ENCODE measurements around the gene TLR6. TPM values are rescaled to one million over a fixed set of nuclear protein-coding genes. Genes with fewer than 3 reads are reported as not detected.

TLR6 gene
- total and polyA plus RNA-seq, 9 donors: 0.79 to 2.0 (median 1.0) TPM

- Histone ChIP-seq H3K4me3 (ENCODE audit: low read length) (no peak overlapping the region), H3K36me3 (ENCODE audit: control insufficient read depth, insufficient read depth, low read length) (no peaks in the 10 kb centered on the region), H3K27ac (ENCODE audit: low read length) (no peak overlapping the region), H3K27me3 (ENCODE audit: control insufficient read depth, insufficient read depth, low read length) (no peaks in the 10 kb centered on the region), H3K4me1 (ENCODE audit: control insufficient read depth, insufficient read depth, low read length) (no peaks in the 10 kb centered on the region), H3K9me3 (replicated peaks; ENCODE audit: control insufficient read depth, low read depth, low read length) (no peaks in the 10 kb centered on the region)
- DNase-seq: no peak
- WGBS (ENCODE audit: insufficient coverage): 75% methylated on average over 2 of the region's 3 CpGs
Observed at GRCh38 chr4:38795087-38795486, 61.5 kb downstream of the TLR6 start.

- no CpG with 5 or more reads among the region's 2 CpGs for WGBS (ENCODE audit: insufficient coverage)
- Histone ChIP-seq H3K4me3 (ENCODE audit: low read length) (no peak overlapping the region), H3K36me3 (ENCODE audit: control insufficient read depth, insufficient read depth, low read length) (no peaks in the 10 kb centered on the region), H3K27me3 (ENCODE audit: control insufficient read depth, insufficient read depth, low read length) (no peaks in the 10 kb centered on the region), H3K4me1 (ENCODE audit: control insufficient read depth, insufficient read depth, low read length) (no peaks in the 10 kb centered on the region), H3K27ac (ENCODE audit: low read length) (no peak overlapping the region), H3K9me3 (replicated peaks; ENCODE audit: control insufficient read depth, low read depth, low read length) (no peaks in the 10 kb centered on the region)
- DNase-seq: no peak
Observed at GRCh38 chr4:38794051-38794450, 62.6 kb downstream of the TLR6 start.

GRCh38 chr4:38791010-38791409 is 65.6 kb downstream of the TLR6 start:
- peak; percentile 27 for DNase-seq

GRCh38 chr4:38788317-38788716 is 68.3 kb downstream of the TLR6 start:
- Histone ChIP-seq H3K4me1 (ENCODE audit: control insufficient read depth, insufficient read depth, low read length) (no peaks in the 10 kb centered on the region), H3K27ac (ENCODE audit: low read length) (no peak overlapping the region), H3K9me3 (replicated peaks; ENCODE audit: control insufficient read depth, low read depth, low read length) (no peaks in the 10 kb centered on the region), H3K36me3 (ENCODE audit: control insufficient read depth, insufficient read depth, low read length) (no peaks in the 10 kb centered on the region), H3K4me3 (ENCODE audit: low read length) (no peak overlapping the region), H3K27me3 (ENCODE audit: control insufficient read depth, insufficient read depth, low read length) (no peaks in the 10 kb centered on the region)
- WGBS (ENCODE audit: insufficient coverage): no CpG with 5 or more reads among the region's 1 CpG
- DNase-seq: no peak

More at GRCh38 chr4:38791010-38791409, 65.6 kb downstream of the TLR6 start:
- no peaks in the 10 kb centered on the region for H3K9me3 ChIP-seq (replicated peaks; ENCODE audit: control insufficient read depth, low read depth, low read length)
- no peak overlapping the region for H3K27ac ChIP-seq (ENCODE audit: low read length)
- no peaks in the 10 kb centered on the region for H3K27me3 ChIP-seq (ENCODE audit: control insufficient read depth, insufficient read depth, low read length)
- no peaks in the 10 kb centered on the region for H3K36me3 ChIP-seq (ENCODE audit: control insufficient read depth, insufficient read depth, low read length)
- no peaks in the 10 kb centered on the region for H3K4me1 ChIP-seq (ENCODE audit: control insufficient read depth, insufficient read depth, low read length)
- H3K4me3 ChIP-seq (ENCODE audit: low read length): no peak overlapping the region
- 100% methylated on average over 1 of the region's 2 CpGs for WGBS (ENCODE audit: insufficient coverage)

- H3K4me1 ChIP-seq (ENCODE audit: control insufficient read depth, insufficient read depth, low read length): no peaks in the 10 kb centered on the region
- no peaks in the 10 kb centered on the region for H3K9me3 ChIP-seq (replicated peaks; ENCODE audit: control insufficient read depth, low read depth, low read length)
- no peaks in the 10 kb centered on the region for H3K27me3 ChIP-seq (ENCODE audit: control insufficient read depth, insufficient read depth, low read length)
- DNase-seq: no peak
- 88% methylated on average over 2 of the region's 4 CpGs for WGBS (ENCODE audit: insufficient coverage)
- no peak overlapping the region for H3K4me3 ChIP-seq (ENCODE audit: low read length)
- H3K36me3 ChIP-seq (ENCODE audit: control insufficient read depth, insufficient read depth, low read length): no peaks in the 10 kb centered on the region
- no peak overlapping the region for H3K27ac ChIP-seq (ENCODE audit: low read length)
Observed at GRCh38 chr4:38787693-38788092, 68.9 kb downstream of the TLR6 start.

- Histone ChIP-seq H3K9me3 (replicated peaks; ENCODE audit: control insufficient read depth, low read depth, low read length) (no peaks in the 10 kb centered on the region), H3K4me1 (ENCODE audit: control insufficient read depth, insufficient read depth, low read length) (no peaks in the 10 kb centered on the region), H3K4me3 (ENCODE audit: low read length) (no peak overlapping the region), H3K27ac (ENCODE audit: low read length) (no peak overlapping the region), H3K36me3 (ENCODE audit: control insufficient read depth, insufficient read depth, low read length) (no peaks in the 10 kb centered on the region), H3K27me3 (ENCODE audit: control insufficient read depth, insufficient read depth, low read length) (no peaks in the 10 kb centered on the region)
- DNase-seq: peak; percentile 71
- WGBS (ENCODE audit: insufficient coverage): 17% methylated on average over 1 of the region's 8 CpGs
Observed at GRCh38 chr4:38785901-38786402, 70.7 kb downstream of the TLR6 start.

GRCh38 chr4:38785041-38785790 is 71.4 kb downstream of the TLR6 start:
- Histone ChIP-seq H3K4me1 (ENCODE audit: control insufficient read depth, insufficient read depth, low read length) (no peaks in the 10 kb centered on the region), H3K9me3 (replicated peaks; ENCODE audit: control insufficient read depth, low read depth, low read length) (no peaks in the 10 kb centered on the region), H3K36me3 (ENCODE audit: control insufficient read depth, insufficient read depth, low read length) (no peaks in the 10 kb centered on the region), H3K27ac (ENCODE audit: low read length) (no peak overlapping the region), H3K27me3 (ENCODE audit: control insufficient read depth, insufficient read depth, low read length) (no peaks in the 10 kb centered on the region), H3K4me3 (ENCODE audit: low read length) (no peak overlapping the region)
- no peak for DNase-seq
- 17% methylated on average over 2 of the region's 6 CpGs for WGBS (ENCODE audit: insufficient coverage)

GRCh38 chr4:38784141-38784540 is 72.5 kb downstream of the TLR6 start:
- 80% methylated on average over 1 of the region's 4 CpGs for WGBS (ENCODE audit: insufficient coverage)

GRCh38 chr4:38783109-38783460 is 73.5 kb downstream of the TLR6 start:
- WGBS (ENCODE audit: insufficient coverage): 94% methylated on average over 6 of the region's 8 CpGs
- Histone ChIP-seq H3K27ac (ENCODE audit: low read length) (no peak overlapping the region), H3K4me3 (ENCODE audit: low read length) (no peak overlapping the region), H3K36me3 (ENCODE audit: control insufficient read depth, insufficient read depth, low read length) (no peaks in the 10 kb centered on the region), H3K27me3 (ENCODE audit: control insufficient read depth, insufficient read depth, low read length) (no peaks in the 10 kb centered on the region), H3K4me1 (ENCODE audit: control insufficient read depth, insufficient read depth, low read length) (no peaks in the 10 kb centered on the region), H3K9me3 (replicated peaks; ENCODE audit: control insufficient read depth, low read depth, low read length) (no peaks in the 10 kb centered on the region)
- DNase-seq: no peak

More at GRCh38 chr4:38784141-38784540, 72.5 kb downstream of the TLR6 start:
- H3K9me3 ChIP-seq (replicated peaks; ENCODE audit: control insufficient read depth, low read depth, low read length): no peaks in the 10 kb centered on the region
- DNase-seq: no peak
- no peak overlapping the region for H3K27ac ChIP-seq (ENCODE audit: low read length)
- no peaks in the 10 kb centered on the region for H3K4me1 ChIP-seq (ENCODE audit: control insufficient read depth, insufficient read depth, low read length)
- H3K27me3 ChIP-seq (ENCODE audit: control insufficient read depth, insufficient read depth, low read length): no peaks in the 10 kb centered on the region
- no peak overlapping the region for H3K4me3 ChIP-seq (ENCODE audit: low read length)
- H3K36me3 ChIP-seq (ENCODE audit: control insufficient read depth, insufficient read depth, low read length): no peaks in the 10 kb centered on the region

- WGBS (ENCODE audit: insufficient coverage): 75% methylated on average over 2 of the region's 12 CpGs
- Histone ChIP-seq H3K4me1 (ENCODE audit: control insufficient read depth, insufficient read depth, low read length) (no peaks in the 10 kb centered on the region), H3K27ac (ENCODE audit: low read length) (no peak within 1 kb of the TSS), H3K4me3 (ENCODE audit: low read length) (no peak within 1 kb of the TSS), H3K27me3 (ENCODE audit: control insufficient read depth, insufficient read depth, low read length) (no peaks in the 10 kb centered on the region), H3K36me3 (ENCODE audit: control insufficient read depth, insufficient read depth, low read length) (no peaks in the 10 kb centered on the region), H3K9me3 (replicated peaks; ENCODE audit: control insufficient read depth, low read depth, low read length) (no peaks in the 10 kb centered on the region)
- DNase-seq: peak; percentile 68
Observed at GRCh38 chr4:38782452-38783108, 74.0 kb downstream of the TLR6 start, which contains the start of gene TLR10. TSS of gene TLR10 (minus strand) at chr4:38782990. CDS start at chr4:38775590, 7,400 bp downstream.
